ENCODE results near the gene HMCN2.

Gene HMCN2

DNA sequence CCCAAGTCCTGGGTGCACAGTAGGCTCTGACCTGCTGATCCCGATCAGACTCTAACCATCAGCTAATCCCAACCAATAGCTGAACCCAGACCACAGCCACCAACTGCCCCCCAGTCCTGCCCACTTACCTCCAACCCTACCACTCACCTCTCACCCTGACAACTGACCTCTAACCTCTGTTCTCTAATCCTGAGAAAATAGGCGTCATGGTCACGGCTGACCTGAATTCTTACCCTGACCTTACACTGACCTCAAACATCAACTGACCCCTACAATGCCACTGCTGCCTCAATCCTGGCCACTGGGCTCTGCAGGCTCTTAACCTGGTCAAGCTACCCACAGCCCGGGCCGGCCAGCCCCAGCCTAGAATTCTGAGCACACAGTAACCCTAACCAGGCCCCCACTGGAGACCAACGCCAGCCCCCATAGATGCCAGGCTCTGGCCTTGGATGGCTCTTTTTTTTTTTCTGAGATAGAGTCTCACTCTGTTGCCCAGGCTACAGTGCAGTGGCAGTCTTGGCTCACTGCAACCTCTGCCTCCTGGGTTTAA lies 115.4 kb downstream of the HMCN2 start:
- Histone ChIP-seq H3K27me3 (ENCODE audit: insufficient read depth, low read length, poor library complexity, severe bottlenecking) (no peaks in the 10 kb centered on the region), H3F3A (ENCODE audit: low read depth) (no peaks in the 10 kb centered on the region), H3K4me1 (ENCODE audit: insufficient read depth, low read length, poor library complexity, severe bottlenecking) (no peaks in the 10 kb centered on the region), H3K9ac (ENCODE audit: low read depth, low read length, poor library complexity, severe bottlenecking) (no peak overlapping the region), H3K4me3 (ENCODE audit: low read length, poor library complexity, severe bottlenecking) (no peak overlapping the region), H3K9me2 (replicated peaks; ENCODE audit: low read depth, low read length) (no peaks in the 10 kb centered on the region), H4K20me1 (ENCODE audit: insufficient read depth, low read length, poor library complexity, severe bottlenecking) (no peaks in the 10 kb centered on the region), H3K79me2 (ENCODE audit: insufficient read depth, low read length) (no peaks in the 10 kb centered on the region), H2AFZ (ENCODE audit: low read length) (no peak overlapping the region), H3K4me2 (ENCODE audit: low read depth, low read length, poor library complexity, severe bottlenecking) (no peak overlapping the region), H3K36me3 (ENCODE audit: insufficient read depth, low read length) (no peaks in the 10 kb centered on the region), H3K9me3 (ENCODE audit: insufficient read depth, low read depth, low read length) (no peaks in the 10 kb centered on the region)
- no peak for TF ChIP-seq EZH2phosphoT487 (IDR thresholded peaks at IDR 0.05; ENCODE audit: borderline replicate concordance)
- TF ChIP-seq, protein P1, sequence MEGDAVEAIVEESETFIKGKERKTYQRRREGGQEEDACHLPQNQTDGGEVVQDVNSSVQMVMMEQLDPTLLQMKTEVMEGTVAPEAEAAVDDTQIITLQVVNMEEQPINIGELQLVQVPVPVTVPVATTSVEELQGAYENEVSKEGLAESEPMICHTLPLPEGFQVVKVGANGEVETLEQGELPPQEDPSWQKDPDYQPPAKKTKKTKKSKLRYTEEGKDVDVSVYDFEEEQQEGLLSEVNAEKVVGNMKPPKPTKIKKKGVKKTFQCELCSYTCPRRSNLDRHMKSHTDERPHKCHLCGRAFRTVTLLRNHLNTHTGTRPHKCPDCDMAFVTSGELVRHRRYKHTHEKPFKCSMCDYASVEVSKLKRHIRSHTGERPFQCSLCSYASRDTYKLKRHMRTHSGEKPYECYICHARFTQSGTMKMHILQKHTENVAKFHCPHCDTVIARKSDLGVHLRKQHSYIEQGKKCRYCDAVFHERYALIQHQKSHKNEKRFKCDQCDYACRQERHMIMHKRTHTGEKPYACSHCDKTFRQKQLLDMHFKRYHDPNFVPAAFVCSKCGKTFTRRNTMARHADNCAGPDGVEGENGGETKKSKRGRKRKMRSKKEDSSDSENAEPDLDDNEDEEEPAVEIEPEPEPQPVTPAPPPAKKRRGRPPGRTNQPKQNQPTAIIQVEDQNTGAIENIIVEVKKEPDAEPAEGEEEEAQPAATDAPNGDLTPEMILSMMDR (conservative IDR thresholded peaks at IDR 0.05; ENCODE audit: low read length), result no peak

DNA sequence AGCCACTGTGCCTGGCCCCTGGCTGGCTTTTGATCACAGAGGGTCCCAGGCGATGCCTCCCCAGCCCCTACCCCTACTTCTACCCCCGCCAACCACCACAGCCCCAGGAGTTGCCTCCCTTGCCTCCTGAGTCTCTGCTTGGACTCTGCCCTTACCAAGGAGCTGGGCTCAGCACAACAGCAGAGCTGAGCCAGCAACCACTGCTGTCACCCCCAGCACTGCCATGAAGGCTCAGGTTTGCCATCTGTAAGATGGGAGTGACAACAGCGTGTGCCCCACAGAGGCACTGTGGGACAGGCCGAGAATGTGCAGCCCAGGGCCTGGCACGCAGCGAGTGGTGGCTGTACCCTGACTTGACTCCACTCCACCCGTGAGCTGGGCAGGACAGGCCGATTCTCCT lies 116.1 kb downstream of the HMCN2 start:
- Histone ChIP-seq H3K9me2 (replicated peaks; ENCODE audit: low read depth, low read length) (no peaks in the 10 kb centered on the region), H3K4me2 (ENCODE audit: low read depth, low read length, poor library complexity, severe bottlenecking) (no peak overlapping the region), H3K4me3 (ENCODE audit: low read length, poor library complexity, severe bottlenecking) (no peak overlapping the region), H3K79me2 (ENCODE audit: insufficient read depth, low read length) (no peaks in the 10 kb centered on the region), H3K27me3 (ENCODE audit: insufficient read depth, low read length, poor library complexity, severe bottlenecking) (no peaks in the 10 kb centered on the region), H3K9ac (ENCODE audit: low read depth, low read length, poor library complexity, severe bottlenecking) (no peak overlapping the region), H3K9me3 (ENCODE audit: insufficient read depth, low read depth, low read length) (no peaks in the 10 kb centered on the region), H4K20me1 (ENCODE audit: insufficient read depth, low read length, poor library complexity, severe bottlenecking) (no peaks in the 10 kb centered on the region), H2AFZ (ENCODE audit: low read length) (no peak overlapping the region), H3F3A (ENCODE audit: low read depth) (no peaks in the 10 kb centered on the region), H3K4me1 (ENCODE audit: insufficient read depth, low read length, poor library complexity, severe bottlenecking) (no peaks in the 10 kb centered on the region), H3K36me3 (ENCODE audit: insufficient read depth, low read length) (no peaks in the 10 kb centered on the region)
- TF ChIP-seq, protein P1 (conservative IDR thresholded peaks at IDR 0.05; ENCODE audit: low read length), result no peak
- TF ChIP-seq EZH2phosphoT487 (IDR thresholded peaks at IDR 0.05; ENCODE audit: borderline replicate concordance), result no peak

DNA sequence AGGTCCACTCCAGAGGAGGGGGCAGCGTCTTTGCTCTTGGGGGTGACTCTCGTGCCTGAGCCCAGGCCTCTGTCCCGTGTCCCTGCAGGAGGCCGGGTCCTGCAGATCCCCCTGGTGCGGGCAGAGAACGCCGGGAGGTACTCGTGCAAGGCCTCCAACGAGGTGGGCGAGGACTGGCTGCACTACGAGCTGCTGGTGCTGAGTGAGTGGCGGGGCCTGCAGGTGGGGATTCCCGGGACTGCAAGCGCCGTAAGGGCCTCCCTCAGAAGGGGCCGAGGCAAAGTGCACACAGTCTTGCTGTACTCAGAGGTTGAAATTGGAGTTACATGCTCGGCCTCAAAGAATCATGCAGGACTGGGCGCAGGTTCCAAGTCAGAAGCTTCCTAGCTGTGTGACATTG lies 116.5 kb downstream of the HMCN2 start:
- no peaks in the 10 kb centered on the region for H3K79me2 ChIP-seq (ENCODE audit: insufficient read depth, low read length)
- H2AFZ ChIP-seq (ENCODE audit: low read length), result no peak overlapping the region
- H3K4me2 ChIP-seq (ENCODE audit: low read depth, low read length, poor library complexity, severe bottlenecking), result no peak overlapping the region
- no peaks in the 10 kb centered on the region for H3K9me3 ChIP-seq (ENCODE audit: insufficient read depth, low read depth, low read length)
- H3K27me3 ChIP-seq (ENCODE audit: insufficient read depth, low read length, poor library complexity, severe bottlenecking), result no peaks in the 10 kb centered on the region
- H3K9me2 ChIP-seq (replicated peaks; ENCODE audit: low read depth, low read length), result no peaks in the 10 kb centered on the region
- H4K20me1 ChIP-seq (ENCODE audit: insufficient read depth, low read length, poor library complexity, severe bottlenecking), result no peaks in the 10 kb centered on the region
- TF ChIP-seq EZH2phosphoT487 (IDR thresholded peaks at IDR 0.05; ENCODE audit: borderline replicate concordance), result no peak
- TF ChIP-seq, protein P1 (conservative IDR thresholded peaks at IDR 0.05; ENCODE audit: low read length), result no peak
- H3K9ac ChIP-seq (ENCODE audit: low read depth, low read length, poor library complexity, severe bottlenecking), result no peak overlapping the region
- no peaks in the 10 kb centered on the region for H3K4me1 ChIP-seq (ENCODE audit: insufficient read depth, low read length, poor library complexity, severe bottlenecking)
- no peaks in the 10 kb centered on the region for H3F3A ChIP-seq (ENCODE audit: low read depth)
- H3K4me3 ChIP-seq (ENCODE audit: low read length, poor library complexity, severe bottlenecking), result no peak overlapping the region
- no peaks in the 10 kb centered on the region for H3K36me3 ChIP-seq (ENCODE audit: insufficient read depth, low read length)
